Kidney tubule cell (primary cell): ENCODE measurements around the gene GPR161.

ENCODE experiments used
- DNase-seq: peaks from one replicate; pipeline ENCODE4 v3.0.0-alpha.2; 2018; ENCODE audit warnings: low spot score

The GPR161 gene

DNA sequence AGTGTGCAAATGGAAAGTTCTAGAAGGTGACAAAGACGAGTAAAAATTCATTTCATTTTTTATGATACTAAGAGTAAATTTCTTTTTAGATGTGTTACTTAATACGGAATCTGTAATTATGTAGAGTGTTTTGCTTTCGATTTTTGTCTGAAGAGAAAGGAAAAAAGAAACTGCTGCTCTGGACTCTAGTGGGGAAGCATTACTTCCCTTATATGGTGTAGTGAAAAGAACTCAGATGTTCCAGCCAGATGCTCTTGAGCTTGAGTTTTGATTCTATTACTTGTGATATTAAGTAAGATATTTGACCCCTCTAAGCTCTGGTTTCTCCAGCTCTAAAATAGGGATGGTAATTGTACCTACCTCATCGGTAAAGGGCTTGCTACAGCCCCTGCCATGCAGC is 12.2 kb upstream of the GPR161 start:
- DNase-seq = no peak

DNA sequence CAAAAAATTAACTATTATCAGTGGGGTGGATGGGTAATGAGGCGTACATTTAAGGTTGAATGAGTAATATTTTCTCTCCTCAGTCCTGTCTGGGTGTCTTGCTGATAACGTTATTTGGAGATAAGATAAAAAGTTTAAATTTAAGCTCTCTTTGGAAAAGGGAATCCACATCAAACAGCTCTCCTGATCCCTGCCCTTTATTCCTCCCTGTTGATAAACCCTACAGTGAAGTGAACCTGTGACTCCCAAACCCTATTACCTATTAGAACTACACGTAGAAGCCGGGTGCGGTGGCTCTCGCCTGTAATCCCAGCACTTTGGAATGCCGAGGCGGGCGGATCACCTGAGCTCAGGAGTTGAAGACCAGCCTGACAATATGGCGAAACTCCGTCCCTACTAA is 9.9 kb upstream of the GPR161 start:
- DNase-seq = no peak

DNA sequence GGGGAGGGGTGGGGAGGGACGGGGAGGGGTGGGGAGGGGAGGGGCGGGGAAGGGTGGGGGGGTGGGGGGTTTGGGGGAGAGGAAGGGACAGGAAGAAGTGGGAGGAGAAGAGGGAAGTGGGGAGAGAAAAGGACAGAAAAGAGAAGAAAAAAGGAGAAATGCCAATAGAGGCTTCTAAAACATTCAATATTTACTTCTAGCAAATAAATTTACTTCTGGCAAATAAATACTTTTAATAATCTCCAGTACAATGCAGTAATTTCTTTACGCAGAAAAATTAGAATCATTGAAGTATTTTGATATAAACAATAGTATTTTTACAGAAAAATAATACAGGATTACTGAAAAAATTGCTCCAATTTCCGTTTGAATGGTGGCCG is 9.4 kb upstream of the GPR161 start:
- no peak for DNase-seq

DNA sequence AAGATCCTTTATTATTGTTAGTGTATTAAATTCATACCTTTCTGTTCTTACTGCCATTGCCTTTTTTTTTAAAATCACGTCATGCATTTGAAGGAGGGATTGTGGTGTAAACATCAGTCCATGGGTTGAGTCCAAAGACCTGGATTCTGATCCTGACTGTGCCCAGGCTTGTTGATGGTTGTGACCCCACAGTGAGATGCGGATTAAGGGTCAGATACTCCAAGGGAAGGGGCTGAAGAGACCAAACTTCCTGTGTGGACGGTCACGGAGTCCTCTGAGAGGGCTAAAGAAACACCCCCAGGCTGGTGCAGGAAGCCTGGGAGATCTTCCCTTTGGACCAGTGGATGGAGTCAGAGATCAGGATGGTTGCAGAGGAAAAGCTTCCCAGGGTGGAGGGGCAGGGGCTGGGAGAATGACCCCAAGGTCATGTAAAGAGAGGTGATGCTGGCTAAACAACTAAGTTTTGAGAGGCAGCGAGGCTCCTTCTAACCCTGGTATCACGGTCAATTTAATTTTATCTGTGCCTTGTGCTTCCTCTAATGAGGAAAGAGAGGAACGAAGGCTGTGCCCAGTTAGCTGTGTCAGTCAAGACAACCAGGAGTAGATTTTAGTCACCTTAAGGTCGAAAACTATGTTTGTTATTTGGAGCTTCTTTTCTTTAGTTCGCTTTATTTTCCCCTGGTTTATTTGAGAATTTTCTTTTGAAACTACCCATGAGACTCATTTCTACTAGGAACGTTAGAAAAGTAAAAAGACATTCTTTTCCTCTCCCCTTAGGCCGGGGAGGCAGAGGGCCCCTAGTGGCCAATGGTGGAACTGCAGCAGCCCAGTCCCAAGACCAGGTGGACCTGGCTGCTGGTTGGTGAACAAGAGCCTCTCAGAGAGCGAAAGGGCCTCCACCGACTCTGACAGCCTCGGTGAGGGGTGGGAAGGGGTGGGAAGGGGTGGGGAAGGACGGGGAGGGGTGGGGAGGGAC is 8.7 kb upstream of the GPR161 start:
- peak; percentile 82 for DNase-seq

DNA sequence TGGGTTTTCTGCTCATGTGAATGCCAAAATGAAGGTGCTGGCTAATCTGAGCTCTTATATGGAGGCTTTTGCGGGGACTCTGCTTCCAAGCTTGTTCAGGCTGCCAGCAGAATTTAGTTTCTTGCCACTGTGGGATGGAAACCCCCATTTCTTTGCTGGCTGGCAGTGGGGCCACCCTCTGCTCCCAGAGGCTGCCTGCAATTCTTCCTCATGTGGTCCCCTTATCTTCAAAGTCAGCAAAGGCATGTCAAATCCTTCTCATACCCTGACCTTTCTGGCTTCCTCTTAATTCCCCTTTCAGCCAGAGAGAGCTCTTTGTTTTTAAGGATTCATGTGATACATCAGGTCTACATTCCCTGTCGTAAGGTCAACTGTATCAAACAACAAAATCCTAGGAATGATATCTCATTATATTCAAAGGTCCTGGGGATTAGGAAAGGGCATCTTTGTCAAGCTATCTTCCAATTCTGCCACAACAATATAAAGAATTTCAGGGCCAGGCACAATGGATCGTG is 5.2 kb upstream of the GPR161 start:
- no peak for DNase-seq

DNA sequence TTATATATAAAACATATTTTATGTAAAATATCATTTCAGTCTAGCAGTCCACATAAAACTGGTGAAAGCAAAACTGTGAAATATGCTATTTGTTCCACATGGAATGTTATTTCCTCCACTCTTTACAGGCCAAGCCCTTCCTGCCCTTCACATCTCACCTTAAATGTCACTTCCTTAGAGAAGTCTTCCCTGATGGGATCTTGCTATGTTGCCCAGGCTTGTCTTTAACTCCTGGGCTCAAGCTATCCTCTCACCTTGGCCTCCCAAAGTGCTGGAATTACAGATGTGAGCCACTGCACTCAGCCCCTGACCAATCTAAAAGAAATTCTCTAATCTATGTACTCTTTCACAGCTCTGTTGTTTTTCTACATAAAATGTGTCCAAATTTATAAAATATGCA is 2.3 kb upstream of the GPR161 start:
- DNase-seq = no peak

DNA sequence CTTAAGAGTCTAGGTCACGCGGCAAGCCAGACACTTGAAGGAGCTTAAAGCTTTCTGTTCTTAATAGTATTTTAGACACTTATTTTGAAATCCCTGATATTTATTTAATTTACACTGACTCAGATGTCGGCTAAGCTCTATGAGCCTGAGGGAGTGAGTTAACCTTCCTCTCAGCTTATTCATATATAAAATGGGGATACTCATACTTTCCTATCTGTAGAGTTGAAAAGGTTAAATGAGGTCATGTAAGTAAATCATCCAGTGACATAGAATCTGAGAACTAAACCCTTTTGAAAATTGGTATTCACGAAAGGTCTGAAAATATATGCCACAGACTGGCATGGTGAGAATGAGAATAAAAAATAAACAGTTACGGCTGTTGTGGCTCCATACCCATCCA is 1.4 kb upstream of the GPR161 start:
- no peak for DNase-seq

DNA sequence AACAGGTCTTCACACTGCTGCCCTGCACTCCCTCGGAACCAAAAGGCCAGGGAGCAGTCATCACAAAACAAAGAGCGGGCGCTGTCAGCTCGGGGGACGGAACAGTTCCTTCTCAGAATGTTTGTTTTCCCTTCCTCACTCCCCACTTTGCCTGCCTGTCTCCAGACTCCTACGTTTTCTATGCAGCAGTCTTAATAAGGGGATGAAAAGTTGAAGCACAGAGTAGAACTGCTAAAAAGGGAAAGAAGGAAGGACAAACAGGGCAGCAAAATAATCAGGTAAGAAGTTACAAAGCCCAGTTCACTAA is 738 bp upstream of the GPR161 start:
- no peak for DNase-seq

DNA sequence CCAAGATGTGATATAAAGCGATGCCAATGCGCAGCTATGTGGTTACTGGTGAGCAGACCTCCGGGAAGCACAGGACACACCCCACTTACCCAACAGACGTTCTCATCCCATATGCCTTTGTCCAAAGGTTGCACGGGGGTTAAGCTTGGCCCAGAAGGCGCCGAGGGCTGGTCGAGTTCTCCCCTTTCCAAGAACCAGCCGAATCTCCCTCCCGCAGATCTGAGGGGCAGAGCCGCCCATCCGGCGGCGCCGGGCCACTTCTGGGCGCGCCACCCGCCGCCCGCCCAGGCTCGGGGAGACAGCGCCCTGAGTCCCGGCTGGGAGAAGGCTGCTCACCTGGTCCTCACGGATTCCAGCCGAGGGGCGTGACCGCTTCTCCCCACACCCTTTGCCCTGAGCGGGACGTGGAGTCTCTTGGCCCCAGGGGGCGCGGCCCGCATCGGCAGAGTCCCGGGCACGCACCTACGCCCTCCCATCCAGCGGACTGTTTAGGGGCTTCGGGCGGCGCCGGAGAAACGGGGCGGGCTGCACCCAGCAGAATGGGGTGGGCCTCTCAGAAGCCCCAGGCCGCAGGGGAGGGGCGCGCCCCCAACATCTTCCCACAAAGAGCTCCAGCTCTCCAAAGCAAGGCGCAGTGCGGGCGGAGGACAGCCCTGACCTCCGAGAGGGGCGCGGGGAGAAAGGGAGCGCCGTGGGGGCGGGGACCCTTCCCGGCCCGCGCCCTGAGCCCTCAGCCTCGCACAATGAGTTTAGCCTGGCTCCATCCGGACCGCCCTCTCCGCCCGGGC is 615 bp downstream of the GPR161 start:
- peak; percentile 28 for DNase-seq

DNA sequence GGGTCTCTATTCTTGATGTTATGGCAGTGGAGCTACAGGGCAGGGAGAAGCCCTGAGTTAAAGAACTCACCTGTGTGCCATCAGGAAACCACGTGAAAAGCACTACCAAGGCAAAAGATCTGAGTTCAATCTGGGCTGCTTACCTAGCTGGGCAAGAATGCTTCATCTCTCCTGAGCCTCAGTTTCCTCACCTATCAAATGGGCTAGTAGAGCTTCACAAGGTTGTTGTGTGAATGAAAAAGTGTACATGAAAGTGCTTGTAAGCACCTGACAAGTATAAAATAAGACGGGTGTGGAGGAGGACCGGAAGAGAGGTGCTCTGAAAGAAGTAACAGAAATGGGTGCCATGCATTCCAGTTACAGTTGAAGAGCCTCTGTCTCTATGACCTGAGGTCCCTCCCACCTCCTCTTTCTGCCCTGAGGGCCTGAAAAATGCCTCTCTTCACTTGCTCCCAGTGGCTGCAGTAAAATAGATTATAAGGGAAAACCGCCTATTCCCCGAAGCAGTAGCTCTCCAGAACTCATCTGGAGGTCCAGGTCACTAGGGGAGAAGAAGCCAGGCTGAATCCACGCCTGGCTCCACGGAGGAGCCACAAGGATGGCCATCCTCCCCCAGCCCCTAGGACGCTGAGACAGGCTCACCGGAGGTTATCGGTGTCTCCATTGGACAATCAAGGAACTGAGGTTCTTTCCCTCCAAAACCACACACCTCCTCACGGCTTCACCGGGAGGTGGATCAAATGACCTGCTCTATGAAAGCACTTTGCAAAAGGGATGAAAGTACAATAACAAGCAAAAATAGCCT is 1.4 kb downstream of the GPR161 start:
- no peak for DNase-seq

DNA sequence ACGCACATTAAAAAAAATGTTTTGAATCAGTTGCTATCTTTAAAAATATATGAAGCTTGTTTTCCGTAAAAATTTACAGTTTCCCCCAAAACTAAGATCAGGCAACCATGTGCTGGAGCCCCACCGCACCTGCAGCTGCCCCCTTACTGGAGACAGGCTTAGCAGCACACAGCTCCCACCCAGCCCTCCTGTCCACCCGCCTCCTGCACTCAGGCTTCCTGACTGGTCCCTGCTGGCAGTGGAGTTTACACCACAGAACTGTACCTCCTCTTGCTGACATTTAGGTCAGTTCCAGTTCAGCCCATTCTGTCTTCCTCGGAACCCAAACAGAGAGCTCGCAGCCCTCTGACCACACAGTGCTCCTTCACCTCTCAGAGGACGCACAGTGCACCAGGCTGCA is 2.1 kb downstream of the GPR161 start:
- no peak for DNase-seq

DNA sequence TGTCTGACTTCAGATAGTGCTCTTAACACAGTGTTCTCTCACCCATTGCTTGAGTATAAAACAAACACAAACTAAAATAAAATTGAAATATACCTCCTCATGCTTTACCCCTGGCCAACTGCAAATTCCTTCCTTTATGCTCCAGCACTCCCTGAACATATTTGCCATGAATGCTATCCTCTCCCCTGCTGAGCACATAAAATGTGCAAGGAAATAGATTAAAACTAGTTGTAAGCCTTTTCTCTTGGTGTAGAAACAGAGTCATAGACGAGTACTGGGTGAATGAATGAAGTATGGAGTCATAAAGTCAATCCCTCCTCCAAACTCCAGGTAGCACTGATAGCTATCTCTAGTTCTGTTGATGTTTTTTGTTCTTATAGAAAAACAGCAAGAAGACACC is 2.6 kb downstream of the GPR161 start:
- no peak for DNase-seq

DNA sequence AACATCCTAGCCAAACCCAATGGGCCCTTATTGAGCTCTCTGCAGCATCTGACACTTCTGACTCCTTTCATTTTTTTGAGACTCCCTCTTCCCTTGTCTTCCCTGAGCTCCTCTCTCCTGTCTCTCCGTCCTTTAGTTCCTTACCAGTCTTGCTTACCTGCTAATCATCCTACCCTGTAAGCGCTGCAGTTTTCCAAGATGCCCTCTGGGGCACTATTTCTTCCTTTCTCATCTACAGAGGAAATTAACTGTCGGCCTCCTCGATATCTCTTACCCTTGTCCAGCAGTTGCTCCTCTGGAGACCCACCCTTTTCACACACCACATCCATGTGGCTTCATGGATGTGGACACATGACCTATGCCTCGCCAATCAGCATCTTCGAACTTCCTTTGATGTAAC is 6.8 kb downstream of the GPR161 start:
- no peak for DNase-seq

DNA sequence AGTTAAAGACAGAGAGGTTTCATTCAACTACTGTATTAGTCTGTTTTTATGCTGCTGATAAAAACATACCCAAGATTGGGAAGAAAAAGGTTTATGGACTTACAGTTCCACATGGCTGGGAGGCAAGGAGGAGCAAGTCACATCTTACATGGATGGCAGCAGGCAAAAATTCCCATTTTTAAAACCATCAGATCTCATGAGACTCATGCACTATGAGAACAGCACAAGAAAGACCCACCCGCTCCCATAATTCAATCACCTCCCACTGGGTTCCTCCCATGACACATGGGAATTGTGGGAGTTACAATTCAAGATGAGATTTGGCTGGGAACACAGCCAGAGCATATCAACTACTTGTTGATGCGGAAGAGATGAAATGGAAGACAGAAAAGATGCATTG is 9.2 kb downstream of the GPR161 start:
- no peak for DNase-seq

DNA sequence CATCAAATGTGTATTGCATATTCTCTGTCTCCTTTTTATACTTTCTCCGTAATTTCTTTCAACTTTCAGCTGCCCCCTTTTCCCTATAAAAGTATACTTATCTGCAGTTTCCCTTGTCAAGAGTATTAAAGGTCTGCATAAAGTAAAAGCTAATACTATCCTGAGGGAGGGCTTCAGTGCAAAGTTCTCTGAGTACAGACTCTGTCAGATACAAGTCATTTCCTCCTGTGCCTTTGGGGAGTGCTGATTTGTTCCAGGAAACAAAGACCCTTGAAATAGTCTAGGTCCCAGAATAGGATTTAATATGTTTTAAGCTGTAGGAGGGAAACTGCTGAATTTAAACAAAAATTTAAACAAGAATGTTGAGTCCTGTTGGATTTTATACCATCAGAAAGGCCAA is 11.7 kb downstream of the GPR161 start:
- DNase-seq = no peak

DNA sequence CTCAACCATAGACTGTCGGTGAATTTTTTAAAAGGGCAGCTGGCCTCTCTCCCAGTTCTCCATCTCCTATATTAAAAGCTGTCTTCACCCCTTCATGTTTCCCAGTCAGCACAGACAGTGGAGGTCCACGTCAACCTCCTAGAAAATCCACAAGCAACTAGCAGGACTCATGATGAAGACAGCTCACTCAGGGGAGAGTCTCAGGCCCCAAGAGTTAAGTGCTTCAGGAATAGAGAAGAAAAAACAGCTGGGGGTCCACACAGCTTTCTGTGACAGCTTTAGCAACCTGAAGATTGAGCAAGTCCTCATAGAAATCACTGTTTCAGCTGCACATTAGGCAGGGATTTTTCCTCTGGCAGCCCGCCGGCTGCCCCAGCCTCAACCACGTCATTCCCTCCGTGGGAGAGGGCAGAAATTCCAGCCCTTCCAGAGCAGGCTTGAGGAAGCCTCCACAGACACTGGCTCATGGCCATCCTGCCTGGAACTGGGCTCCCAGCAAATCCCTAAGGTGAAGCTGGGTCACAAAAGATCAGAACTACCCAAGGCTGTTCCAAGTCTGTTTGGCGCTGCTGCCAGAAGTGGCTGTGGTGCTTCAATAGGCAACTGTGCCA is 15.2 kb downstream of the GPR161 start:
- peak; percentile 25 for DNase-seq

DNA sequence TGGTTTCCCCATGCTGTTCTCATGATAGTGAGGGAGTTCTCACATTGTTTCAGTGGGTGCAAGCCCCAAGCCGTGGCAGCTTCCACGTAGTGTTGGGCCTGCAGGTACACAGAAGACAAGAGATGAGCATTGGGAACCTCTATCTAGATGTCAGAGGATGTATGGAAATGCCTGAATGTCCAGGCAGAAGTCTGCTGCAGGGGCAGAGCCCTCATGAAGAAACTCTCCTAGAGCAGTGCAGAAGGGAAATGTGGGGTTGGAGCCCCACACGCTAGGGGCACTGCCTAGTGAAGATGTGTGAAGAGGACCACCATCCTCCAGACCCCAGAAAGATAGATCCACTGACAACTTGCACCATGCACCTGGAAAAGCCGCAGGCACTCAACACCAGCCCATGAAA is 17.0 kb downstream of the GPR161 start:
- no peak for DNase-seq

DNA sequence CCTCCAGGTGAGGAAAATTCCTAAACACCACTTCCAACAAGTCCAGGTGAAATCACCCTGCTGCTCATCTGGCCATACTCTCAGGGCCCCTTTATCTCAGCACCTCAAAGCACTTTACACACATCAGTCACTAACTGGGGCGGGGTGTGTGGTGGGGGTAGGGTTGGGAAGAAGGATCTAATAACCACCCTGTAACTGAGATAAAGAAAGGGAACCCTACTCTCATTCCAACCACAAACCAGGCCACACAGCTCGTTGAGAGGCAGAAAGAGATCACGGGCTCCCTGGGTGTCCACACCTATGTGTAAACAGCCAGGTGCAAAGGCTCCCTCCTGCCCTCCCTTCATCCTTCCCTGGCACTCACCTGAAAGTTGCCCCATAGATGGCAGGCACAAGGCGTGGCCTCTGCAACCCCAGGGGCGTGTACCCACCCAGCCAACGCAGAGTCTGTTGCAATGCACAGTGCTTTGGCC is 20.4 kb downstream of the GPR161 start:
- DNase-seq = no peak

DNA sequence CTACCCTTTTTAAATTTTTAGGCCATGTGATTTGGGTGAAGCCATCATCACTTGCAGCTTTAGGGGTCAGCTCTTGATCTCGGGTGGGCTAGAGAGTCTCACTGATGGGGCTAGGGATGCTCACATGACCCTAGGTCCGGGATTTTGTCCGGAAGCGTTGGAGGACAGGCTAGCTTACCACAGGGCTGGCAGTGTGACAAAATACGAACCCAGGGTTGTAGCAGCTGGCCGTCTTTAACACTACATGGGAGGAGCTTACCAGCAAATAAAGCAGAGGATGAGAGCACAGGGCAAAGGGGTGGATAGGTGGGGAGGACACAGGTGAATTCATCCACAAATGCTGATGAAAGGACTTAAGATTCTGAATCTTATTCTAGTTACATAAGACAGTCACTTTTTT is 21.9 kb downstream of the GPR161 start:
- DNase-seq = no peak

DNA sequence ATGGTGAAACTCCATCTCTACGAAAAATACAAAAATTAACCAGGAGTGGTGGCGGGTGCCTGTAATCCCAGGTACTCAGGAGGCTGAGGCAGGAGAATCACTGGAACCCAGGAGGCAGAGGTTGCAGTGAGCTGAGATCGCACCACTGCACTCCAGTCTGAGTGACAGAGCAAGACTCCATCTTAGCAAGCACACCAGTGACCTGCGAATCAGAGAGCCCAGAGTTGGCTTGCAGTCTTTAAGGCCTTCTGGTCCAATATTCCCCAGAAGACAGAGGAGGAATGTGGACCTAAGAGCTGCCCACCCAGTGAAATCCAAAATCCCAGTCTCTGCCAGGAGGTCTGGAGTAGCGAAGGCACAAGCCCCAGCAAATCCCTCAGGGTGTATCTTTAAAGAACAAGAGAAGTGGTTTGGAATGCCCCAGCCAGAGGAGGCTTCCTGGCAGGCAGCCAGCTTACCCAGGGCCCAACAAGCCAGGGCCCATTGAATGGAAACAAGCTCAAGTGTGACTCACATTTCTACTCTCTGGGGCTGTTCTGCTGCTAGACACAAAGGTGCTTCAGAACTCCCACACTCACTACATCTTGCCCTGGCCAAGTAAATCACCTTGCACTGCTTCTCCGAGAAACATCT is 23.9 kb downstream of the GPR161 start:
- DNase-seq = peak; percentile 89

DNA sequence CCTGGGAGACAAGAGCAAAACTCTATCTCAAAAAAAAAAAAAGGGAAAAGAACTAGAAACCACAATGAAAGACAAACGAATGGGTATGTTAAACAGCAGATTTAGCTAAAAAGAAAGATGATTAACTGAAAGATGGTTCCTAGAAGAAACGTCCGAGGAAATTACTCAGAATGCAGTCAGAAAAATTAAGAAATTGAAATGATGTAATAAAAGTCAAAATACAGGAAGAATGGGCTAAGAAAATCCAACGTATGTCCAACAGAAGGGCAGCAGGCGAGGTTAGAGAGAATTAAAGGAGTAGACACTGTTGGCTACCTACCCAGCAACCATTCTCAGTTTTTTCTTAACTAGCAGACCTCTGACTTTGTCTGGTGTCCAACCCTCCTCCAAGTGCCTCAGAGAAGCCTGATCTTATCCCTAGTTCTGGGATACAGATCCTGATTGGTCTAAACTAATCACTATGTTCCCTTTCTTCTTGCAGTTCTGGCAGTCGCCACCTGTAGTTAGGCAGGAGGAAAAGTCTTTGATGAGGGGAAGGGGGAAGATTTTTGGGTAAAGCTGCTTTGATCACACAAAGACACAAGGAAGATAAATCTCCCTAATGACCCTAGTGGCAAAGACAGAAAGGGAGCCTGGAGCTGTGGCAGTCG is 25.7 kb downstream of the GPR161 start:
- no peak for DNase-seq
